NCI-H146 treated with DMSO at 0.1 percent for 48 hours (cell line): ENCODE measurements around the gene MIR17HG.
"Not testable (repeated sequence)": the region's sequence is repeated elsewhere in the genome, so short reads cannot be mapped to it uniquely, and the experiment has no call there.

Experiments
- DNase-seq: peaks from one replicate; lab custom pipeline; 2025; ENCODE audit not compliant: unreplicated experiment; lab: John Stamatoyannopoulos, UW

MIR17HG gene

GRCh38 chr13:91347202-91347995, at the start of gene MIR17HG:
TSS of gene MIR17HG (plus strand) at chr13:91347687.
- peak; percentile 96 for DNase-seq

GRCh38 chr13:91298060-91298459, 49.4 kb upstream of the MIR17HG start:
- DNase-seq = no peak

GRCh38 chr13:91302111-91302510, 45.4 kb upstream of the MIR17HG start:
- no peak for DNase-seq

GRCh38 chr13:91303031-91303430, 44.5 kb upstream of the MIR17HG start:
- no peak for DNase-seq

GRCh38 chr13:91304741-91305140, 42.7 kb upstream of the MIR17HG start:
- DNase-seq = no peak

- DNase-seq = no peak
Observed at GRCh38 chr13:91305652-91306051, 41.8 kb upstream of the MIR17HG start.

- DNase-seq = no peak
Observed at GRCh38 chr13:91307887-91308286, 39.6 kb upstream of the MIR17HG start.

GRCh38 chr13:91308299-91308698, 39.2 kb upstream of the MIR17HG start:
- DNase-seq = no peak

- DNase-seq = no peak
Observed at GRCh38 chr13:91311491-91311890, 36.0 kb upstream of the MIR17HG start.

- no peak for DNase-seq
Observed at GRCh38 chr13:91312324-91312723, 35.2 kb upstream of the MIR17HG start.

- peak; percentile 41 for DNase-seq
Observed at GRCh38 chr13:91313103-91313502, 34.4 kb upstream of the MIR17HG start.

GRCh38 chr13:91313581-91313980, 33.9 kb upstream of the MIR17HG start:
- DNase-seq = no peak

- no peak for DNase-seq
Observed at GRCh38 chr13:91314888-91315287, 32.6 kb upstream of the MIR17HG start.

GRCh38 chr13:91318886-91319285, 28.6 kb upstream of the MIR17HG start:
- DNase-seq = no peak

- no peak for DNase-seq
Observed at GRCh38 chr13:91319996-91320395, 27.5 kb upstream of the MIR17HG start.

GRCh38 chr13:91320990-91321389, 26.5 kb upstream of the MIR17HG start:
- DNase-seq = not testable (repeated sequence)

- no peak for DNase-seq
Observed at GRCh38 chr13:91323349-91323748, 24.1 kb upstream of the MIR17HG start.

- no peak for DNase-seq
Observed at GRCh38 chr13:91326146-91326545, 21.3 kb upstream of the MIR17HG start.

GRCh38 chr13:91328726-91329125, 18.8 kb upstream of the MIR17HG start:
- no peak for DNase-seq

- DNase-seq = no peak
Observed at GRCh38 chr13:91329733-91330132, 17.8 kb upstream of the MIR17HG start.

- DNase-seq = no peak
Observed at GRCh38 chr13:91331047-91331915, 16.2 kb upstream of the MIR17HG start.

- DNase-seq = no peak
Observed at GRCh38 chr13:91346062-91346461, 1.4 kb upstream of the MIR17HG start.
